ENCODE measurements around the gene ALS2.

ALS2 gene

GRCh38 chr2:201751566-201751965, 29.2 kb downstream of the ALS2 start:
- no peak for DNase-seq

GRCh38 chr2:201746551-201746950, 34.2 kb downstream of the ALS2 start:
- DNase-seq: no peak

GRCh38 chr2:201735486-201735885, 45.2 kb downstream of the ALS2 start:
- no peak for DNase-seq

- no peak for DNase-seq
Observed at GRCh38 chr2:201734111-201734510, 46.6 kb downstream of the ALS2 start.

GRCh38 chr2:201733544-201733943, 47.2 kb downstream of the ALS2 start:
- no peak for DNase-seq

- no peak for DNase-seq
Observed at GRCh38 chr2:201730651-201731285, 50.0 kb downstream of the ALS2 start.

GRCh38 chr2:201715459-201715858, 65.3 kb downstream of the ALS2 start:
- no peak for DNase-seq

GRCh38 chr2:201712726-201713125, 68.0 kb downstream of the ALS2 start:
- DNase-seq: no peak

- DNase-seq: no peak
Observed at GRCh38 chr2:201709747-201710146, 71.0 kb downstream of the ALS2 start.

- DNase-seq: no peak
Observed at GRCh38 chr2:201709049-201709448, 71.7 kb downstream of the ALS2 start.

- DNase-seq: no peak
Observed at GRCh38 chr2:201707753-201708152, 73.0 kb downstream of the ALS2 start.

GRCh38 chr2:201707142-201707541, 73.6 kb downstream of the ALS2 start:
- no peak for DNase-seq

- no peak for DNase-seq
Observed at GRCh38 chr2:201704536-201704935, 76.2 kb downstream of the ALS2 start.

- DNase-seq: no peak
Observed at GRCh38 chr2:201701646-201702045, 79.1 kb downstream of the ALS2 start.

GRCh38 chr2:201699416-201699815, 81.3 kb downstream of the ALS2 start:
- no peak for DNase-seq

GRCh38 chr2:201698588-201699226, 82.0 kb downstream of the ALS2 start, which contains the start of gene MPP4:
TSS of gene MPP4 (minus strand) at chr2:201698644. CDS start at chr2:201693954, 4,690 bp downstream.
- DNase-seq: peak; percentile 81

- peak; percentile 74 for DNase-seq
Observed at GRCh38 chr2:201697899-201698298, 82.8 kb downstream of the ALS2 start.

GRCh38 chr2:201696151-201696659, 84.5 kb downstream of the ALS2 start:
- DNase-seq: no peak

- no peak for DNase-seq
Observed at GRCh38 chr2:201685156-201685555, 95.6 kb downstream of the ALS2 start.

GRCh38 chr2:201680743-201681142, 100.0 kb downstream of the ALS2 start:
- DNase-seq: peak; percentile 73

GRCh38 chr2:201678401-201678800, 102.3 kb downstream of the ALS2 start:
- DNase-seq: no peak

- no peak for DNase-seq
Observed at GRCh38 chr2:201675454-201675853, 105.3 kb downstream of the ALS2 start.

- no peak for DNase-seq
Observed at GRCh38 chr2:201674794-201675193, 105.9 kb downstream of the ALS2 start.

GRCh38 chr2:201674298-201674697, 106.4 kb downstream of the ALS2 start:
- no peak for DNase-seq

- DNase-seq: no peak
Observed at GRCh38 chr2:201673546-201673945, 107.2 kb downstream of the ALS2 start.
